ENCODE data around the gene XIRP2. TPM values are rescaled to one million over a fixed set of nuclear protein-coding genes. Genes with fewer than 3 reads are reported as not detected.

Gene XIRP2
- total and polyA plus RNA-seq, 4 donors: under 0.01 to 0.14 (median 0.01) TPM; not detected in 1

DNA sequence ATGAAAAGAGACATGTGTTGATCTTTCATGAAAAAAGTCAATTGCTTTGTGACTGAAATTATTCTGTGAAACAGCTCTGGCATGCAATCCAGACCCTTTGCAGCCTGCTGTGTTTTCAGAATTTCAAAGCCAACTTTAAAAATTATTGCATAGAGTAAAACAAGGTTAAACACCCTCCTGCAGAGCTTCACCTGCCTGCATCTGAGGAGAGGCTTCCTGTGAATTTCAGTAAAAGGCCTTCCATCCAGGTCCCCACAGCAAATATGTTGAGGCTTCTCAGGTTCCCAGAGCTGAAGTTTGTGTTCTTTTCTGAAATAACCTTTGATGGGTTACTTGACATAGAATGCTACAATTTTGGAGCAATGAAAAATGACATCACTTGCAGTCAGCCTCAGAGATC, 4.1 kb downstream of the XIRP2 start:
- H3K27me3 ChIP-seq (ENCODE audit: control insufficient read depth in 4 of 4, insufficient read depth in 4 of 4, low read length in 3 of 4): no peaks in the 10 kb centered on the region
- no peak overlapping the region for H3K27ac ChIP-seq (ENCODE audit: low read depth in 1 of 2, low read length in 2 of 2)
- H3K9me3 ChIP-seq (ENCODE audit: control insufficient read depth in 4 of 4, low read length in 3 of 4): no peaks in the 10 kb centered on the region
- H3K4me3 ChIP-seq (ENCODE audit: low read depth in 1 of 3, low read length in 3 of 3): no peak overlapping the region
- H3K4me1 ChIP-seq (ENCODE audit: control insufficient read depth in 4 of 4, insufficient read depth in 4 of 4, low read length in 3 of 4): no peaks in the 10 kb centered on the region
- no peak for DNase-seq (ENCODE audit: low spot score)
- no peaks in the 10 kb centered on the region for H3K36me3 ChIP-seq (ENCODE audit: control insufficient read depth in 4 of 4, insufficient read depth in 3 of 4, low read depth in 1 of 4, low read length in 3 of 4)
- TF ChIP-seq FOXA2 (IDR thresholded peaks at IDR 0.05): no peak
- TF ChIP-seq, protein P1, sequence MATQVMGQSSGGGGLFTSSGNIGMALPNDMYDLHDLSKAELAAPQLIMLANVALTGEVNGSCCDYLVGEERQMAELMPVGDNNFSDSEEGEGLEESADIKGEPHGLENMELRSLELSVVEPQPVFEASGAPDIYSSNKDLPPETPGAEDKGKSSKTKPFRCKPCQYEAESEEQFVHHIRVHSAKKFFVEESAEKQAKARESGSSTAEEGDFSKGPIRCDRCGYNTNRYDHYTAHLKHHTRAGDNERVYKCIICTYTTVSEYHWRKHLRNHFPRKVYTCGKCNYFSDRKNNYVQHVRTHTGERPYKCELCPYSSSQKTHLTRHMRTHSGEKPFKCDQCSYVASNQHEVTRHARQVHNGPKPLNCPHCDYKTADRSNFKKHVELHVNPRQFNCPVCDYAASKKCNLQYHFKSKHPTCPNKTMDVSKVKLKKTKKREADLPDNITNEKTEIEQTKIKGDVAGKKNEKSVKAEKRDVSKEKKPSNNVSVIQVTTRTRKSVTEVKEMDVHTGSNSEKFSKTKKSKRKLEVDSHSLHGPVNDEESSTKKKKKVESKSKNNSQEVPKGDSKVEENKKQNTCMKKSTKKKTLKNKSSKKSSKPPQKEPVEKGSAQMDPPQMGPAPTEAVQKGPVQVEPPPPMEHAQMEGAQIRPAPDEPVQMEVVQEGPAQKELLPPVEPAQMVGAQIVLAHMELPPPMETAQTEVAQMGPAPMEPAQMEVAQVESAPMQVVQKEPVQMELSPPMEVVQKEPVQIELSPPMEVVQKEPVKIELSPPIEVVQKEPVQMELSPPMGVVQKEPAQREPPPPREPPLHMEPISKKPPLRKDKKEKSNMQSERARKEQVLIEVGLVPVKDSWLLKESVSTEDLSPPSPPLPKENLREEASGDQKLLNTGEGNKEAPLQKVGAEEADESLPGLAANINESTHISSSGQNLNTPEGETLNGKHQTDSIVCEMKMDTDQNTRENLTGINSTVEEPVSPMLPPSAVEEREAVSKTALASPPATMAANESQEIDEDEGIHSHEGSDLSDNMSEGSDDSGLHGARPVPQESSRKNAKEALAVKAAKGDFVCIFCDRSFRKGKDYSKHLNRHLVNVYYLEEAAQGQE (IDR thresholded peaks at IDR 0.05): no peak
- TF ChIP-seq, protein P2, sequence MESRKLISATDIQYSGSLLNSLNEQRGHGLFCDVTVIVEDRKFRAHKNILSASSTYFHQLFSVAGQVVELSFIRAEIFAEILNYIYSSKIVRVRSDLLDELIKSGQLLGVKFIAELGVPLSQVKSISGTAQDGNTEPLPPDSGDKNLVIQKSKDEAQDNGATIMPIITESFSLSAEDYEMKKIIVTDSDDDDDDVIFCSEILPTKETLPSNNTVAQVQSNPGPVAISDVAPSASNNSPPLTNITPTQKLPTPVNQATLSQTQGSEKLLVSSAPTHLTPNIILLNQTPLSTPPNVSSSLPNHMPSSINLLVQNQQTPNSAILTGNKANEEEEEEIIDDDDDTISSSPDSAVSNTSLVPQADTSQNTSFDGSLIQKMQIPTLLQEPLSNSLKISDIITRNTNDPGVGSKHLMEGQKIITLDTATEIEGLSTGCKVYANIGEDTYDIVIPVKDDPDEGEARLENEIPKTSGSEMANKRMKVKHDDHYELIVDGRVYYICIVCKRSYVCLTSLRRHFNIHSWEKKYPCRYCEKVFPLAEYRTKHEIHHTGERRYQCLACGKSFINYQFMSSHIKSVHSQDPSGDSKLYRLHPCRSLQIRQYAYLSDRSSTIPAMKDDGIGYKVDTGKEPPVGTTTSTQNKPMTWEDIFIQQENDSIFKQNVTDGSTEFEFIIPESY (IDR thresholded peaks at IDR 0.05): no peak
- no peak for TF ChIP-seq YY1 (IDR thresholded peaks at IDR 0.05)
- no peak for TF ChIP-seq RXRA (IDR thresholded peaks at IDR 0.05)
- no peak for TF ChIP-seq NR2F2 (IDR thresholded peaks at IDR 0.05)
- TF ChIP-seq, protein P3, sequence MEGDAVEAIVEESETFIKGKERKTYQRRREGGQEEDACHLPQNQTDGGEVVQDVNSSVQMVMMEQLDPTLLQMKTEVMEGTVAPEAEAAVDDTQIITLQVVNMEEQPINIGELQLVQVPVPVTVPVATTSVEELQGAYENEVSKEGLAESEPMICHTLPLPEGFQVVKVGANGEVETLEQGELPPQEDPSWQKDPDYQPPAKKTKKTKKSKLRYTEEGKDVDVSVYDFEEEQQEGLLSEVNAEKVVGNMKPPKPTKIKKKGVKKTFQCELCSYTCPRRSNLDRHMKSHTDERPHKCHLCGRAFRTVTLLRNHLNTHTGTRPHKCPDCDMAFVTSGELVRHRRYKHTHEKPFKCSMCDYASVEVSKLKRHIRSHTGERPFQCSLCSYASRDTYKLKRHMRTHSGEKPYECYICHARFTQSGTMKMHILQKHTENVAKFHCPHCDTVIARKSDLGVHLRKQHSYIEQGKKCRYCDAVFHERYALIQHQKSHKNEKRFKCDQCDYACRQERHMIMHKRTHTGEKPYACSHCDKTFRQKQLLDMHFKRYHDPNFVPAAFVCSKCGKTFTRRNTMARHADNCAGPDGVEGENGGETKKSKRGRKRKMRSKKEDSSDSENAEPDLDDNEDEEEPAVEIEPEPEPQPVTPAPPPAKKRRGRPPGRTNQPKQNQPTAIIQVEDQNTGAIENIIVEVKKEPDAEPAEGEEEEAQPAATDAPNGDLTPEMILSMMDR (IDR thresholded peaks at IDR 0.05; ENCODE audit: low read depth, low read length, missing input control): no peak
- no peak for TF ChIP-seq HNF4G (IDR thresholded peaks at IDR 0.05)
- TF ChIP-seq EGR1 (IDR thresholded peaks at IDR 0.05; ENCODE audit: low read depth in 2 of 2): no peak
- TF ChIP-seq, protein P4, sequence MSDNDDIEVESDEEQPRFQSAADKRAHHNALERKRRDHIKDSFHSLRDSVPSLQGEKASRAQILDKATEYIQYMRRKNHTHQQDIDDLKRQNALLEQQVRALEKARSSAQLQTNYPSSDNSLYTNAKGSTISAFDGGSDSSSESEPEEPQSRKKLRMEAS (IDR thresholded peaks at IDR 0.05): no peak
- no peak for TF ChIP-seq TAF1 (conservative IDR thresholded peaks at IDR 0.05)
- no peak overlapping the region for H3K9ac ChIP-seq (ENCODE audit: low read depth in 1 of 2, low read length in 2 of 2)

DNA sequence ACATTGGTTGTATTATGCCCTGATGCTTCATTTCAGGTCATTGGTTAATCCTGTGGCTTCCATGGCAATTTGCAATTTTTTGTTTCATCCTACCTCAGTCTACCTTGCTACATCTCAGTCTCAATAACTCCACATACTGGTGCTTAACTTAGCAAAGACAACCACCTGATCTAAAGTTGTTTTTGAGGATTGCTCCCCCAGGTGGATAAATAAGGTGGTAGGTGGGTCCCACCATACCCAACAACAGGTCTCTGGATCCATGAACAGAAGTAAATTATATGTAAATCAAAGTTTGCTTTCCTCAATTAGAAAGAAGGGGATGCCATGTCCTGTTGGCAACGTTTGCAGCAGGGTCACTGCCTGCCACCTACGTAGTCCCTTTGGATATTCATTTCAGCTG, 7.0 kb downstream of the XIRP2 start:
- Histone ChIP-seq H3K27ac (ENCODE audit: low read depth in 1 of 2, low read length in 2 of 2) (no peak overlapping the region), H3K4me3 (ENCODE audit: low read depth in 1 of 3, low read length in 3 of 3) (no peak overlapping the region), H3K9me3 (ENCODE audit: control insufficient read depth in 4 of 4, low read length in 3 of 4) (no peaks in the 10 kb centered on the region), H3K4me1 (ENCODE audit: control insufficient read depth in 4 of 4, insufficient read depth in 4 of 4, low read length in 3 of 4) (no peaks in the 10 kb centered on the region), H3K27me3 (ENCODE audit: control insufficient read depth in 4 of 4, insufficient read depth in 4 of 4, low read length in 3 of 4) (no peaks in the 10 kb centered on the region), H3K36me3 (ENCODE audit: control insufficient read depth in 4 of 4, insufficient read depth in 3 of 4, low read depth in 1 of 4, low read length in 3 of 4) (no peaks in the 10 kb centered on the region), H3K9ac (ENCODE audit: low read depth in 1 of 2, low read length in 2 of 2) (no peak overlapping the region)
- no peak for DNase-seq (ENCODE audit: low spot score)
- 46% methylated on average over 2 of the region's 2 CpGs for WGBS
- no peak for TF ChIP-seq GABPA (IDR thresholded peaks at IDR 0.05 in 1 of 2, conservative IDR thresholded peaks at IDR 0.05 in 1 of 2)
- no peak for TF ChIP-seq FOXA1 (IDR thresholded peaks at IDR 0.05)
- no peak for TF ChIP-seq SP1 (IDR thresholded peaks at IDR 0.05)
- TF ChIP-seq YY1 (IDR thresholded peaks at IDR 0.05): no peak
- TF ChIP-seq, protein P2 (IDR thresholded peaks at IDR 0.05): no peak
- no peak for TF ChIP-seq HNF4G (IDR thresholded peaks at IDR 0.05)
- TF ChIP-seq, protein P3 (IDR thresholded peaks at IDR 0.05; ENCODE audit: low read depth, low read length, missing input control): no peak
- TF ChIP-seq FOXA2 (IDR thresholded peaks at IDR 0.05): no peak

Measured in liver (tissue), 9 donors.